HepG2 (cell line): ENCODE results near the gene ZNF628. TPM values are rescaled to one million over a fixed set of nuclear protein-coding genes. Genes with fewer than 3 reads are reported as not detected.
A peak's percentile ranks its signal among the peaks of the same experiment; 100 is the strongest.

Experiments used
- CCAR2 ChIP-seq: fragments of 200-400 bp; formaldehyde crosslinking; optimal IDR thresholded peaks from 2 replicates; pipeline ENCODE3; 2018; ENCODE audit warnings: low read depth, mild to moderate bottlenecking, low read length, moderate library complexity
- CREB1 ChIP-seq, 2 experiments: fragments of 450-650 bp in 1 of 2; IDR thresholded peaks; 2 replicates each; pipeline ENCODE4 v1.6.1; 2016 to 2017; ENCODE audit warnings: control low read depth in 1 of 2, mild to moderate bottlenecking in 1 of 2, missing compliant biosample characterization in 1 of 2, missing genetic modification characterization in 1 of 2
- ETV5 ChIP-seq: IDR thresholded peaks from 2 replicates; pipeline ENCODE4 v1.6.1; 2018; ENCODE audit warnings: missing biosample characterization, missing genetic modification reagents, inconsistent platforms, borderline replicate concordance
- GATA4 ChIP-seq: sonication (generic); IDR thresholded peaks from 2 replicates; pipeline ENCODE4 v1.6.1; 2016; ENCODE audit warnings: antibody characterized with exemption, low read depth, borderline replicate concordance
- HNF4G ChIP-seq, 2 experiments: sonication (generic) in 1 of 2; formaldehyde crosslinking in 1 of 2; IDR thresholded peaks; 2 replicates each; pipeline versions ENCODE4 v1.4.0 to v1.6.1; 2011 to 2020; ENCODE audit warnings: borderline replicate concordance in 2 of 2, low read depth in 2 of 2, mild to moderate bottlenecking in 2 of 2, low read length in 1 of 2, missing genetic modification reagents in 1 of 2, moderate library complexity in 1 of 2
- MBD4 ChIP-seq: IDR thresholded peaks from 2 replicates; pipeline ENCODE4 v1.6.1; 2012; ENCODE audit warnings: low read length, inconsistent platforms, borderline replicate concordance
- MED8 ChIP-seq: sonication (generic); formaldehyde crosslinking; IDR thresholded peaks from 2 replicates; pipeline ENCODE4 v1.8.1; 2023; ENCODE audit warnings: mild to moderate bottlenecking, missing genetic modification reagents; ENCODE audit not compliant: insufficient replicate concordance
- MYC ChIP-seq: sonication (generic); formaldehyde crosslinking; IDR thresholded peaks from 2 replicates; pipeline ENCODE4 v1.9.0; 2021; ENCODE audit warnings: missing genetic modification reagents, borderline replicate concordance
- SALL1 ChIP-seq: sonication (generic); formaldehyde crosslinking; IDR thresholded peaks from 2 replicates; pipeline ENCODE4 v1.8.0; 2022; ENCODE audit warnings: mild to moderate bottlenecking, missing genetic modification reagents
- SMAD9 ChIP-seq: sonication (generic); formaldehyde crosslinking; IDR thresholded peaks from 2 replicates; pipeline ENCODE4 v1.5.1; 2020; ENCODE audit warnings: mild to moderate bottlenecking, missing genetic modification reagents
- SNAPC2 ChIP-seq: sonication (generic); formaldehyde crosslinking; IDR thresholded peaks from 2 replicates; pipeline ENCODE4 v1.8.1; 2022; ENCODE audit warnings: mild to moderate bottlenecking, missing genetic modification reagents
- SOX6 ChIP-seq, 2 experiments: fragments of 450-650 bp in 1 of 2; sonication (generic) in 1 of 2; formaldehyde crosslinking in 1 of 2; IDR thresholded peaks; 2 replicates each; pipeline versions ENCODE4 v1.4.0 to v1.6.1; 2017 to 2020; ENCODE audit warnings: antibody characterized with exemption in 1 of 2, mild to moderate bottlenecking in 1 of 2, missing genetic modification reagents in 1 of 2
- ZBTB39 ChIP-seq: sonication (generic); formaldehyde crosslinking; IDR thresholded peaks from 2 replicates; pipeline ENCODE4 v1.5.0; 2020; ENCODE audit warnings: missing genetic modification reagents
- ZNF264 ChIP-seq: sonication (generic); formaldehyde crosslinking; IDR thresholded peaks from 2 replicates; pipeline ENCODE4 v1.4.0; 2020; ENCODE audit warnings: missing genetic modification reagents
- ZNF777 ChIP-seq: sonication (generic); formaldehyde crosslinking; IDR thresholded peaks from 2 replicates; pipeline ENCODE4 v1.4.0; 2020; ENCODE audit warnings: missing genetic modification reagents
- polyA plus RNA-seq, 8 experiments: library from polyadenylated mRNA; depleted of rRNA in 3 of 8; stranded (reverse) in 7 of 8; unstranded in 1 of 8; fragments of >200 nt; fragmentation: Illumina TruSeq in 4 of 8; extraction: Trizol in 4 of 8; gene quantifications; 2 replicates each; pipeline versions ENCODE4 v1.2.1 to v1.2.3, GENCODE V29; 2011 to 2016; ENCODE audit warnings: low read depth in 4 of 8, missing spikeins in 1 of 8, mixed read lengths in 1 of 8; ENCODE audit not compliant: insufficient read depth in 1 of 8
- total RNA-seq, 5 experiments: library from RNA; depleted of rRNA; stranded (reverse); fragments of >200 nt; fragmentation: Illumina TruSeq; extraction: Trizol; gene quantifications; 2 replicates each; pipeline ENCODE4 v1.2.3, GENCODE V29; 2016; ENCODE audit warnings: low read depth in 1 of 5
- TF ChIP-seq, protein P1 (sequence below): sonication (generic); formaldehyde crosslinking; IDR thresholded peaks from 2 replicates; pipeline ENCODE4 v1.4.0; 2020; ENCODE audit warnings: low read depth, missing genetic modification reagents
- TF ChIP-seq, protein P2 (sequence below): sonication (generic); formaldehyde crosslinking; IDR thresholded peaks from 2 replicates; pipeline ENCODE4 v1.4.0; 2020; ENCODE audit warnings: missing genetic modification reagents, borderline replicate concordance
- TF ChIP-seq, protein P3 (sequence below): sonication (generic); formaldehyde crosslinking; IDR thresholded peaks from 2 replicates; pipeline ENCODE4 v1.5.0; 2020; ENCODE audit warnings: missing genetic modification reagents, mild to moderate bottlenecking, borderline replicate concordance

Gene ZNF628
- total and polyA plus RNA-seq, 2 of the 13 experiments (the other 11 are each of a cell fraction or from before 2014, with no cell fraction given), result 0.54 to 1.2 TPM

DNA sequence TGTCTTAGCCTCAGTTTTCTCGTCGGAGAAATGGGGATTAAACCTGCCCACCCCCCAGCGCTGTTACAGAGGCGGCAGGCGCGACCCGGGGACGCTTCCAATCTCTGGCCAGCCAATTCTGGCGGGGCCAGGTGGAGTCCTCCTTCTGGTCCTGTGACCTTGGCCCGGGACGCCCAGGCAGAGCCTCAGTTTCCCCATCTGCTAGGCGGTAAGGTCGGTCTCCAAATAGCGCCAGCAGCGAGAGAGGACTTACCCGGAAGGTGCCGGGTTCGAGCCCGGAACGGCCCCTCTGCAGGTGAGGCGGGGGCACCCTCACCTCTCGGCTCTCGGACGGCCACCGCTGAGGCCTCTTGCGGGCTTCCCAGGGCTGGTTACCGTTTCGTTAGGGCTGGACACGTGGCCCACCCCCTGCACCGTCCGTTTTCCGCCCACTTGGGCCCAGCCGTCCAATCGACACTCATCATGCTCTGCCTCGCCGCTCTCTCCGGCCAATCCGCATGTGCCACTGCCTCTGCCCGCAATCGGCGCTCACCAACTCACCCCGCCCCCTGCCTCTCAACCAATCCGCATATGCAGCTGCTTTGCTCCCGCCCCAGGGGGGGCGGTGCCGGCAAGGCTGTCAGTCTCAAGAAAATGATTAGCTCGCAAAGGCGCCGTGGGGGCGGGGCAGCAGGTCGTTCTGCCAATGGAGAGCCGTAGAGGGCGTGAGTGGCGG lies 15.0 kb upstream of the ZNF628 start, which contains the start of gene ISOC2 (continued):
- TF ChIP-seq, protein P1, sequence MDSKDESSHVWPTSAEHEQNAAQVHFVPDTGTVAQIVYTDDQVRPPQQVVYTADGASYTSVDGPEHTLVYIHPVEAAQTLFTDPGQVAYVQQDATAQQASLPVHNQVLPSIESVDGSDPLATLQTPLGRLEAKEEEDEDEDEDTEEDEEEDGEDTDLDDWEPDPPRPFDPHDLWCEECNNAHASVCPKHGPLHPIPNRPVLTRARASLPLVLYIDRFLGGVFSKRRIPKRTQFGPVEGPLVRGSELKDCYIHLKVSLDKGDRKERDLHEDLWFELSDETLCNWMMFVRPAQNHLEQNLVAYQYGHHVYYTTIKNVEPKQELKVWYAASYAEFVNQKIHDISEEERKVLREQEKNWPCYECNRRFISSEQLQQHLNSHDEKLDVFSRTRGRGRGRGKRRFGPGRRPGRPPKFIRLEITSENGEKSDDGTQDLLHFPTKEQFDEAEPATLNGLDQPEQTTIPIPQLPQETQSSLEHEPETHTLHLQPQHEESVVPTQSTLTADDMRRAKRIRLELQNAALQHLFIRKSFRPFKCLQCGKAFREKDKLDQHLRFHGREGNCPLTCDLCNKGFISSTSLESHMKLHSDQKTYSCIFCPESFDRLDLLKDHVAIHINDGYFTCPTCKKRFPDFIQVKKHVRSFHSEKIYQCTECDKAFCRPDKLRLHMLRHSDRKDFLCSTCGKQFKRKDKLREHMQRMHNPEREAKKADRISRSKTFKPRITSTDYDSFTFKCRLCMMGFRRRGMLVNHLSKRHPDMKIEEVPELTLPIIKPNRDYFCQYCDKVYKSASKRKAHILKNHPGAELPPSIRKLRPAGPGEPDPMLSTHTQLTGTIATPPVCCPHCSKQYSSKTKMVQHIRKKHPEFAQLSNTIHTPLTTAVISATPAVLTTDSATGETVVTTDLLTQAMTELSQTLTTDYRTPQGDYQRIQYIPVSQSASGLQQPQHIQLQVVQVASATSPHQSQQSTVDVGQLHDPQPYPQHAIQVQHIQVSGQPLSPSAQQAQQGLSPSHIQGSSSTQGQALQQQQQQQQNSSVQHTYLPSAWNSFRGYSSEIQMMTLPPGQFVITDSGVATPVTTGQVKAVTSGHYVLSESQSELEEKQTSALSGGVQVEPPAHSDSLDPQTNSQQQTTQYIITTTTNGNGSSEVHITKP (CRISPR knock-in tag), result no peak
- no peak for TF ChIP-seq CCAR2
- no peak; the same call in 1 of the 2 replicates for TF ChIP-seq ZNF264
- TF ChIP-seq ETV5 (CRISPR knock-in tag), result peak; percentile 78; the same call in 1 of the 2 replicates
- 0 out of 2 replicates have a peak, but pooled peaks have one; percentile 22 for TF ChIP-seq SMAD9 (CRISPR knock-in tag)
- no peak for TF ChIP-seq MBD4
- TF ChIP-seq, protein P2, sequence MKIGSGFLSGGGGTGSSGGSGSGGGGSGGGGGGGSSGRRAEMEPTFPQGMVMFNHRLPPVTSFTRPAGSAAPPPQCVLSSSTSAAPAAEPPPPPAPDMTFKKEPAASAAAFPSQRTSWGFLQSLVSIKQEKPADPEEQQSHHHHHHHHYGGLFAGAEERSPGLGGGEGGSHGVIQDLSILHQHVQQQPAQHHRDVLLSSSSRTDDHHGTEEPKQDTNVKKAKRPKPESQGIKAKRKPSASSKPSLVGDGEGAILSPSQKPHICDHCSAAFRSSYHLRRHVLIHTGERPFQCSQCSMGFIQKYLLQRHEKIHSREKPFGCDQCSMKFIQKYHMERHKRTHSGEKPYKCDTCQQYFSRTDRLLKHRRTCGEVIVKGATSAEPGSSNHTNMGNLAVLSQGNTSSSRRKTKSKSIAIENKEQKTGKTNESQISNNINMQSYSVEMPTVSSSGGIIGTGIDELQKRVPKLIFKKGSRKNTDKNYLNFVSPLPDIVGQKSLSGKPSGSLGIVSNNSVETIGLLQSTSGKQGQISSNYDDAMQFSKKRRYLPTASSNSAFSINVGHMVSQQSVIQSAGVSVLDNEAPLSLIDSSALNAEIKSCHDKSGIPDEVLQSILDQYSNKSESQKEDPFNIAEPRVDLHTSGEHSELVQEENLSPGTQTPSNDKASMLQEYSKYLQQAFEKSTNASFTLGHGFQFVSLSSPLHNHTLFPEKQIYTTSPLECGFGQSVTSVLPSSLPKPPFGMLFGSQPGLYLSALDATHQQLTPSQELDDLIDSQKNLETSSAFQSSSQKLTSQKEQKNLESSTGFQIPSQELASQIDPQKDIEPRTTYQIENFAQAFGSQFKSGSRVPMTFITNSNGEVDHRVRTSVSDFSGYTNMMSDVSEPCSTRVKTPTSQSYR (CRISPR knock-in tag), result no peak
- TF ChIP-seq GATA4, result peak; percentile 43; the same call in 1 of the 2 replicates
- peak; percentile 91 for TF ChIP-seq MYC (CRISPR knock-in tag)
- no peak for TF ChIP-seq MED8 (CRISPR knock-in tag)
- TF ChIP-seq ZNF777 (CRISPR knock-in tag), result 0 out of 2 replicates have a peak, but pooled peaks have one; percentile 24
- peak; percentile 87 for TF ChIP-seq CREB1 (IDR thresholded peaks at IDR 0.05)
- peak; percentile 88 for TF ChIP-seq CREB1 (CRISPR knock-in tag; IDR thresholded peaks at IDR 0.05)
- TF ChIP-seq SNAPC2, result no peak; the same call in 1 of the 2 replicates
- TF ChIP-seq, protein P3, sequence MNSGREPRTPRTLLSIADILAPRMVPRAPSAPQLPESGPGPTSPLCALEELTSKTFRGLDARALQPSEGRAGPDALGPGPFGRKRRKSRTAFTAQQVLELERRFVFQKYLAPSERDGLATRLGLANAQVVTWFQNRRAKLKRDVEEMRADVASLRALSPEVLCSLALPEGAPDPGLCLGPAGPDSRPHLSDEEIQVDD (CRISPR knock-in tag), result no peak
- no peak for TF ChIP-seq SOX6 (IDR thresholded peaks at IDR 0.05)
- peak; percentile 75 for TF ChIP-seq SOX6 (CRISPR knock-in tag; IDR thresholded peaks at IDR 0.05)
- peak; percentile 78; the same call in 1 of the 2 replicates for TF ChIP-seq HNF4G (IDR thresholded peaks at IDR 0.05; ENCODE audit: borderline replicate concordance, low read depth, low read length)
- peak; percentile 35; the same call in 1 of the 2 replicates for TF ChIP-seq HNF4G (CRISPR knock-in tag; IDR thresholded peaks at IDR 0.05; ENCODE audit: borderline replicate concordance, low read depth)
- TF ChIP-seq SALL1, result peak; percentile 66
- 0 out of 2 replicates have a peak, but pooled peaks have one; percentile 34 for TF ChIP-seq ZBTB39 (CRISPR knock-in tag)
